Heart right ventricle (tissue), 16 donors: ENCODE results near the gene PRDM16. TPM values are rescaled to one million over a fixed set of nuclear protein-coding genes. Genes with fewer than 3 reads are reported as not detected.

Source experiments
- ATAC-seq, 8 donors: fragments of 200-7000 bp; cut with Tn5 transposase; one replicate each; pipeline ENCODE4 v1.9.1; 2020; ENCODE audit warnings: mild to moderate bottlenecking in 8 of 8, moderate library complexity in 8 of 8, moderate number of reproducible peaks in 1 of 8
- DNase-seq, 2 donors: peaks; one replicate each; pipeline ENCODE4 v3.0.0-alpha.2; 2020
- H3K27ac ChIP-seq, 10 donors: fragments of 200-600 bp; sonication (generic) in 2 of 10; one replicate each; pipeline versions ENCODE4 v1.5.0 to v1.8.0; 2020 to 2022; ENCODE audit warnings: mild to moderate bottlenecking in 3 of 10
- H3K27me3 ChIP-seq, 7 donors: fragments of 200-600 bp; one replicate each; pipeline ENCODE4 v1.8.0; 2021 to 2022; ENCODE audit warnings: mild to moderate bottlenecking in 2 of 7
- H3K36me3 ChIP-seq, 9 donors: fragments of 200-600 bp; sonication (generic) in 1 of 9; one replicate each; pipeline versions ENCODE4 v1.5.0 to v1.8.0; 2020 to 2022; ENCODE audit warnings: mild to moderate bottlenecking in 2 of 9
- H3K4me1 ChIP-seq, 9 donors: fragments of 200-600 bp; sonication (generic) in 1 of 9; one replicate each; pipeline versions ENCODE4 v1.5.0 to v1.8.0; 2020 to 2022; ENCODE audit warnings: mild to moderate bottlenecking in 4 of 9
- H3K4me3 ChIP-seq, 10 donors: fragments of 200-600 bp; sonication (generic) in 2 of 10; one replicate each; pipeline versions ENCODE4 v1.5.0 to v1.8.0; 2020 to 2022; ENCODE audit warnings: mild to moderate bottlenecking in 7 of 10, moderate library complexity in 2 of 10
- H3K9me3 ChIP-seq, 11 donors: fragments of 200-600 bp in 10 of 11; sonication (generic) in 2 of 11; one replicate each; pipeline versions ENCODE4 v1.5.0 to v1.8.0; 2013 to 2022; ENCODE audit warnings: mild to moderate bottlenecking in 2 of 11, control low read depth in 1 of 11, moderate library complexity in 1 of 11
- CTCF ChIP-seq, 9 donors: fragments of 200-600 bp; sonication (generic) in 2 of 9; IDR thresholded peaks; one replicate each; pipeline versions ENCODE4 v1.5.0 to v1.8.0; 2021 to 2022; ENCODE audit warnings: antibody characterized with exemption in 9 of 9, mild to moderate bottlenecking in 5 of 9, moderate library complexity in 1 of 9
- WGBS, 2 donors: extraction: QIAGEN DNeasy Blood & Tissue Kit; methylation state at CpG; one replicate each; pipeline ENCODE4 v1.1.7; 2013; ENCODE audit warnings: inconsistent platforms in 1 of 2; 5-methylcytosine and 5-hydroxymethylcytosine counted together
- intact Hi-C, 10 donors: fragments of 100-400 bp; cut with DNase I; formaldehyde crosslinking; loops; one replicate each; pipeline versions ENCODE4 v1.11.1 to v1.14.2; 2022
- polyA plus RNA-seq, 2 donors: library from polyadenylated mRNA; stranded (reverse); fragments of 200-250 nt; gene quantifications; one replicate each; pipeline ENCODE4 v1.2.3, GENCODE V29; 2013
- total RNA-seq, 10 donors: library from RNA; stranded (reverse); fragmentation: NEBNext Ultra II Directional in 3 of 10; extraction: Animal tissue kit (Norgen Biotek cat#: 25700) in 3 of 10; gene quantifications; one replicate each; pipeline versions ENCODE4 v1.2.1 to v1.2.4, GENCODE V29; 2021 to 2023
- donor health status: Arrhythmogenic right ventricular cardiomyopathy.
- donor health status: ischemic (EF 13 %, LVEDD 7.1; RV severe dilation, severe dysfunction).
- donor health status: healthy with polysubstance abuse.
- donor health status: DM: no; HTN: yes; CAD: no.
- donor health status: DM: no; HTN: no; CAD: no.
- donor health status: ischemic (EF 25% LVEDD 6.9; RV normal size, moderate dysfunction).
- donor health status: ischemic (EF 25% LVEDD 5.7; RV mildly dilated, moderate dysfunction).
- donor health status: healthy.
- donor health status: DM: yes; HTN: yes; CAD: no.
- donor health status: Ischemic cardiomyopathy.
- donor health status: ischemic (EF 35%, LVEDD 5.7; RV mildly dilated, moderate dysfunction).
- donor health status: nonischemic (EF 11% LVEDD 7.7; RV severe dilation, severe dysfunction).
- donor health status: DM: yes; HTN: yes; CAD: no.
- donor health status: PGD.
- donor health status: ischemic (EF 29% LVEDD 5.4; RV normal size, mild dysfunction).
- donor health status: nonischemic (EF 23%, LVEDD 6.1; RV moderate dilation, normal function).

PRDM16 gene
- total and polyA plus RNA-seq, 12 donors = 4.1 to 25.9 (median 14.8) TPM

- H3K27me3 ChIP-seq = peaks cover 0 to 13% (median 5%) of the 10 kb centered on the region in 7 donors
- H3K27ac ChIP-seq = no peak overlapping the region
- no peaks in the 10 kb centered on the region for H3K9me3 ChIP-seq
Measured at GRCh38 chr1:3230553-3230952, 161.6 kb downstream of the PRDM16 start.

GRCh38 chr1:3231245-3231644 is 162.2 kb downstream of the PRDM16 start:
- Histone ChIP-seq H3K4me1 (peaks cover 0 to 6% (median 0%) of the 10 kb centered on the region in 9 donors), H3K36me3 (no peaks in the 10 kb centered on the region), H3K27ac (no peak overlapping the region), H3K9me3 (no peaks in the 10 kb centered on the region), H3K27me3 (peaks cover 0 to 11% (median under 1%) of the 10 kb centered on the region in 7 donors), H3K4me3 (no peak overlapping the region)
- intact Hi-C loops = no loop called here
- DNase-seq (no peak), ATAC-seq (no peak)
- no peak for TF ChIP-seq CTCF (IDR thresholded peaks at IDR 0.05)
- 78 to 82% methylated on average over 24 of the region's 24 CpGs for whole genome bisulfite sequencing, 2 donors

More at GRCh38 chr1:3230553-3230952, 161.6 kb downstream of the PRDM16 start:
- H3K4me1 ChIP-seq = peaks cover 0 to 6% (median 0%) of the 10 kb centered on the region in 9 donors
- ATAC-seq (no peak), DNase-seq (no peak)
- 72 to 74% methylated on average over 15 of the region's 15 CpGs for WGBS, 2 donors
- no peaks in the 10 kb centered on the region for H3K36me3 ChIP-seq
- intact Hi-C loops = no loop called here
- TF ChIP-seq CTCF (IDR thresholded peaks at IDR 0.05) = no peak
- H3K4me3 ChIP-seq = no peak overlapping the region

- Histone ChIP-seq H3K4me3 (no peak overlapping the region), H3K27ac (no peak overlapping the region), H3K27me3 (peaks cover 0 to 10% (median 0%) of the 10 kb centered on the region in 7 donors), H3K4me1 (peaks cover 0 to 6% (median 0%) of the 10 kb centered on the region in 9 donors), H3K9me3 (no peaks in the 10 kb centered on the region), H3K36me3 (no peaks in the 10 kb centered on the region)
- ATAC-seq (no peak), DNase-seq (no peak)
- WGBS, 2 donors = 61 to 63% methylated on average over 16 of the region's 16 CpGs
- TF ChIP-seq CTCF (IDR thresholded peaks at IDR 0.05) = no peak
- intact Hi-C loops = no loop called here
Measured at GRCh38 chr1:3231826-3232225, 162.8 kb downstream of the PRDM16 start.

- no peaks in the 10 kb centered on the region for H3K36me3 ChIP-seq
- ATAC-seq (no peak), DNase-seq (no peak)
- H3K9me3 ChIP-seq = no peaks in the 10 kb centered on the region
- TF ChIP-seq CTCF (IDR thresholded peaks at IDR 0.05) = no peak
- no peak overlapping the region for H3K4me3 ChIP-seq
- H3K27me3 ChIP-seq = peaks cover 0 to 10% (median 0%) of the 10 kb centered on the region in 7 donors
- H3K27ac ChIP-seq = no peak overlapping the region
- 77 to 84% methylated on average over 15 of the region's 15 CpGs for WGBS, 2 donors
- intact Hi-C loops = no loop called here
- peaks cover 0 to 6% (median 0%) of the 10 kb centered on the region in 9 donors for H3K4me1 ChIP-seq
Measured at GRCh38 chr1:3233031-3233430, 164.0 kb downstream of the PRDM16 start.
